Hematopoietic multipotent progenitor cell treated with erythropoietin and hydrocortisone succinate and interleukin-3 and kit ligand, for 15 days (in vitro differentiated cells): ENCODE measurements around the gene THAP10.

Experiments
- DNase-seq: peaks from one replicate; pipeline ENCODE4 v3.0.0-alpha.2; 2015; ENCODE audit warnings: low spot score

THAP10 gene

DNA sequence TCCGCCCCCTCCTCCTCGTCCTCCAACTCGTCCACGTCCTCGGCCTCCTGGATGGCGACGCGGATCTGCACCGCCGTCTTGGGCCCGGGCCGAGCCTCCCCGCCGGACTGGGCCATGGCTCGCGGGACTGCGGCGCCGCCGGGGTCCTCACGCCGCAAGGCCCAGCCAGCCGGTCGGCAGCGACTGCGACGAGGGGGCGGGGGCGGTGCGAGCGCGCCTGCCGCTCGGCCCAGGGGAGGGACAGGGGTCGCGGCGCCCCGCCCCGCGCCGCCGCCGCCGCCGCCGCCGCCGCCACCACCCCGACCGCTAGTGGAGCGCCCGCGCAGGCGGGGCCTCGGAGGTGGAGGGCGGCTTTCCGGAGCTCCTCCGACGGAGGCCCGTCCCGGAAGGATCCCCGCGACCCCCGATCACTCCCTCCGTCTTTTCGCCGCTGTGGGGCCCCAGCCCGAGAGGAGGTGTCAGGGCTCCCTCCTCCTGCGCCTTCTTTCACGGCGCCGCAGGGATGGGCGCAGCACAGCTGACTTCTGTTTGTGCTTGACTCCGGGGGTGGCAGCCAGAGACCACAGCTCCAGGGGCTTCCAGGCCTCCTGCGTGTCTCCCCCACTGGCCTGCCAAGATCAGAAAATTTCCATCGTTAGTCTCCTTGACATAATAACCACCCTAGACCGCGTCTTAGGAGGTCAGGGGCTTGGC, 38.1 kb downstream of the THAP10 start, which contains the start of gene LARP6:
LARP6 (minus strand) TSS at position 185 of the 693 bp plus-strand sequence; CDS start at position 116, 69 bp downstream.
- no peak for DNase-seq

DNA sequence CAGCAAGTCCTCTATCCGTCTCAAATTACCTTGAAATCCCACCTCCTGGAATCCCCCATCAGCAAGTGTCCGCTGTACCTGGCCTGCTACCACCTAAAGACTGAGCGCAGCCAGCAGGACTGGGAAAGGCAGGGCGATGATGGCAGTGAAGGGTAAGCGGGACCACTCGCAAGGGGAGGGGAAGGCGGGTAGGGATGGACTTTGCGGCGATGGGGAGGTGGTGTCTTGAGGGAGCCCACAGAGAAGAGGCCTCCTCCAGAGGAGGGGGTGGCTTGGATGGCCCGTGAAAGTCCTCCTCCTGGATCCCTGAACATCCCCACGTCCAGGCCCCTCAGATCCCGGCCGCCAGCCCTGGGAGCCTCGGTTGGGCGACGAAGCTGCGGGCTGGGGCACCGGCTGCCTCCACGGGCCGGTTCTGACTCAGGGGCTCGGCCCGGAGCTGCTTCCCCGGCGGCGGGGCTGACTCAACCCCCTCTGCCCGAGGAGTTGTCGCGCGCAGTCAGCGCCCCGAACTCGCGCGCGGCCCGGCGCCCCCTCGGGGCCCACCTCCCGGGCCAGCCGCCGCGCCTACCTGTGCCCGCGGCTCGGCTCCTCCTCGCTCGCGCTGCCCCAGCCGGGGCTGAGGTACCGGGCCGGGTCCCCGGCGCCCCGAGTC, 38.8 kb downstream of the THAP10 start:
- DNase-seq: no peak

DNA sequence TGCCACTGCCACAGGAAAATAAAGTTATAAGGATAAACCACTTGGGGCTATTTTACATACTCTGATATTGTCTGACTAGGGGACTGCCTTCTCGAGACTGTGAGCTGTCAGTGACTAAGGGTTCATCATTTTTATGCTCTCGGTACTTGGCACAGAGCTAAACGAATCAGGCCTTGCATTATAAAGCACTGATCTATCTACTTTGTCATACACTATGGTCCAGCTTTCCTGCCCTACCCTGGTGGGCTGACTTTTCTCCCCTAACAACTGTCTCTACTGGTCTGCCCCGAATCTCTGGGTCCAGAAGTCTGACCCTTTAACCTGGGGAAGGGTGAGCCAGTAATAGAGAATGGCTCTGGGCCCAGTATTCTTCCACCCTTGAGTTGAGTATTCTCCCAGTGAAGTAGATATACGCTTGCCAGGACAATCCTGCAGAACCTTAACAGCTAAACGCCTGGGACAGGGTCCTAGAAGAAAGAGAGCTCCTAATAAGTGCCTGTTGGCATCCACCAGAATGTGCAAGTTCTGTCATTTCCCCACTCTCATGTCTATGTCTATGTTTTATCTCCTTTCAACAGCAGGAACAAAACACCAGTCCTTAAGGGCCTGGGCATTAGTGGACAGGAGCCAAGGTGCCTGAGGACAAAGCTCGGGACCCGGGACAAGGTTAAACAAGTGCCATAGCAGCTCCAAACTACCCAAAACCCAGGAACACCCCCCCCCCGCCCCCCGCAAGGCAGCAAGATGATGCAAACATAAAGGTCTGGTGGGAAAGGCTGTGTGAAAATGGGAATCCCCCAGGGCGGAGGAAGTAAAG, 39.5 kb downstream of the THAP10 start:
- DNase-seq: no peak

DNA sequence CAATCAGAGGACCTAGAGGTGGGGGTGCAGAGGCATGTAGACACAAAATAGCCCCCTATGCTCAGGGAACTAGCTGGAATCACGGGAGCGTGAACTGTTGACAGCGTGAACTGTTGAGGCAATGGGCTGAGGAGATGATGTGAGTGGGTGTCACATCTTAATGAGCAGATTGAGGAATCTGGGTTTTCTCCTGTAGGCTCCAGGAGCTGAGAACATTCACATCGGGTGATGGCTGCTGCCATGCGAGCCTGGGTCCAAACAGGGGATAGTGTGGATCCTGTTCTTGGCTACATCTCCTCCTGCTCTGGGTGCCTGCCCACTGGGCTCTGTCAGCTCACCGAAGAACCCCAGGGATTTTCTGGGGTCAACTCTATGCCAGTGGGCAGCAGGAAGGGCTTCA, 40.3 kb downstream of the THAP10 start:
- DNase-seq: no peak

DNA sequence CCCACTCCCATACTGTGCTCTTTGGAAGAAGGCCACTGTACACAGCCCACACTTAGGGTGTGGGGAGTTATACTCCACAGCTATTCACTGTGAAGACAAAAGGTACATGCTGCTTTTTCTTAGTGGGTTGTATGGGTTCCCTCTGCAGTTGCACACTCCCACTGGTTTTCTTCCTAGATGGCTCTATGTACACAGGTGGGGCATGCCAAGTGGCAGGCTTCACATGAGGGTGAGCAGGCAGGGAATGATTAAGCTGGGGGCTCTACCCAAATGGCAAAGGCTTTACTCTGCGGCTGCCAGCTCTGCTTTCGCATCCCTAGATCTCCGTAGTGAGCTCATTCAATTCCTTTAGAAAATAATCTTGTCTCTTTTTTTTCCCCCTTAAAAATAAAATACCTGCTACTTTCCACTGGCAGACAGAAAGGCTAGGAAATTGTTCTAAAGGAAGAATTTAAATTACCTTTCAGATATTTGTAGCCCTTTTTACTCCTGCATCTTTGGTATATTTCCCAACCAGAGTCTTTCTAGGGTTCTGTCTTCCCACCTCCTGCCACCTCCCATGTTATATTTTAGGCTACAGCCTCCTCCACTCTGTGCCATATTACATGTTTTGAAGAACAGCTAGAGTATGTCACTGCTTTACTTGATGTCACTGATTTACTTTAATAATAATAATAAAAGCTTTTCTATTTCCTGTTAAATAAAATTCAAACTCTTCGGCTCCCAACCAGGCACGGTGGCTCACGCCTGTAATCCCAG, 46.5 kb downstream of the THAP10 start:
- DNase-seq: no peak

DNA sequence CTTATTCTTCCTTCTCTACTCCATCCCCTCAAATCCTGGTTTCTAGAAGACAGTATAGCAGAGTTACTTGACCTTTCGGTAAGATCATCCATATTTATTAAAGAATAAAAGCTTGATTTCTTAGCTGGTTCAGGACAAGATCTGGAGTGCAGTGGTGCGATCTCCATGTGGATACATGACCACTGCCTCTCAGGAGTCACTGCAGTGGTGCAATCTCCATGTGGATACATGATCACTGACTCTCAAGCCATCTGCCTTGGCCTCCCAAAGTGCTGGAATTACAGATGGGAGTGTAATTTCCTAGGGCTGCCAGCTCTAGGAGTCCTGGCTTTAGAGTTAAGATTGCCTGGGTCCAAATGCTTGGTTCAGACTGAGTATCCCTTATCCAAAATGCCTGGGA, 54.8 kb downstream of the THAP10 start:
- no peak for DNase-seq

DNA sequence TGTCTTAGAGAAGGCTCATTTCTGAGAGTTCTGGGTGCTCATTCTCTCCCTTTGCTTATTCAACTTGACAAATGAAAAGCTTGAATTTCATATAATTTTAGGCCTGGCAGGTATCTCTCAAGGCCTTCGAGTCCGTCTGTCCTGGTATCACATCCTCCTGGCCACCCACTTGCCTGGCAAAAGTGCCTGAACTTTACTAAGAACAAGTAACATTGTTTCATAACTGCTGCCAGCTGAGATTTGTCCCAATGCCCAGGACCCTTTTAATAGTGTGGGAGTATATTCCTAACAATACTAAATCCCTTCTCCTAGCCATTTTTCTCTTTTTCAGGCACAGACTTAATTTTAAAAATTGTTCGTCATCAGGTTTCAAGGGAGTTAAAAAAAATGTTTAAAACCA, 56.4 kb downstream of the THAP10 start:
- DNase-seq: no peak

DNA sequence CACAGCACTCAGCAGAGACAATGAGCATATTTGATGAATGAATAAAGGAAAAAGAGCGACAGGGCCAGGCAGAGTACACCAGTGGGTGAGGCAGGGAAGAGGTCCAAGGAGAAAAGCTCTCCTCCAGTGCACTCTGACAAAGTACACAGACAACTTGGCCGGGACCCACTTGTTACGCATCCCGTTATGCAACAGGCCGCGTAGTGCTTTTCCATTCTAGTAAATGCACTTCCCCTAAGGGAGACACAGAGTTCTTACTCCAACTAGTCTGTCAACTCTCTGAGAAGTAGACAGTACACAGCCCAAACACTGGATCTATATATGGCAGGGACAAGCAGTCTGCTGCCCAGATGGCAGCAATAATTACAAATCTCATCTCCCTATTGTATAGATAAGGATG, 56.8 kb downstream of the THAP10 start:
- DNase-seq: no peak

DNA sequence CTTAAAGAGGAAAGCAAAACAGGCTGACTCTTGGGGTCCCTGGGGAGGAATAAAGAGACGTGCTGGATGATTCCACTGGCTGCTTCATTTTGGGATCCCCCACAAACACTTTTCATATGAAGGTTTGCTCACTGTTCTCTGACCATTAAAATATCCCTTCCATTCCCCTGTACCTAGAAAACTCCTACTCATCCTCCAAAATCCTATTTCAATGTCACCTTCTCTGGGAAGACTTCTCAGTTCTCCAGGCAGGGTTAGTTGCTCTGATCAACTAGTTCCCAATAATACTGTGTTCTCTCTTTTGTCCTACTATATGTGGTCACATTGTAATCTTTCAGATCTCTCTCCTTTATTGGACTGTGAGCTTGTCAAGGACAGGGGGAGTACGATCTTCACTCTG, 57.2 kb downstream of the THAP10 start:
- no peak for DNase-seq

DNA sequence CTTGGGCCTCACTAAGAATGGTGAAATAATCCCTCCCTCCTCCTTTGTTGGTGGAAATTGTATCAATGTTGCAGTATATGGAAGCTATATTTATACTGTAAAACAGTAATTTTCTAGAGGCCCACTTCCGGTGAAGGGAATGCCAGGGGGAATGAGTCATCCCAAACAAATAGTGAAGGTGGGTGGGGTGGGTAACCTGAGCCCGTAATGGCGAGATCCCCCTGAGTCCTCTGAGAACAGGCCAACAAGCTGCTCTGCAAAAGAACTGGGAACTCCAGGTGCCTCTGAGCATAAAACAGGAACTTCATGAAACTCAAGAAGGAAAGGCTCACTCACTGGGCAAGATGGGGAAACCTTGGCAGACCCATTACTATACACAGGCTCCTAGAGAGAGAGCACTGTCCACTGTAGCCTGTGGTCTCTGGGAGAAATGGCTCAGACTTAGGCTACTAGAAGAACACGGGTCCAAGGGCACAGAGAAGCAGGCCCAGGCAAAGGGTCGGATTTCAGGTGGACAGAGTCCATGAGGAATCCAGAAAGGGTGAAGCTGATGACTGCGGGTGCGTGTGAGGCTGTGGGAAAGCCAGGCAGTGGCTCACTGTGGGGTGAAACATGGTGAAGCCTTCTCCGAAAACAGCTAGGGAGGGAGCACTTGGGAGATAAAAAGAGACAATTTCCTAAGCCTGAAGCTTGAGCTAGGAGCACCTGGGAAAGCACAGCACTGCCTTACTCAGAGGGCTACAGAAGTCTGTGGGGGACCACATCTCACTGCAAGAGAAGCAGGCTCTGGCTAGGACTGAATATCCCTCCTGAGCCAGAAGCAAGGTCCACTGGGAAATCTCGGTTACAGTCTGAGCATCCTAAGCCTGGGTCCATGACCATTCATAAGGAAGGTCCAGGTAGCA, 58.1 kb downstream of the THAP10 start:
- no peak for DNase-seq

DNA sequence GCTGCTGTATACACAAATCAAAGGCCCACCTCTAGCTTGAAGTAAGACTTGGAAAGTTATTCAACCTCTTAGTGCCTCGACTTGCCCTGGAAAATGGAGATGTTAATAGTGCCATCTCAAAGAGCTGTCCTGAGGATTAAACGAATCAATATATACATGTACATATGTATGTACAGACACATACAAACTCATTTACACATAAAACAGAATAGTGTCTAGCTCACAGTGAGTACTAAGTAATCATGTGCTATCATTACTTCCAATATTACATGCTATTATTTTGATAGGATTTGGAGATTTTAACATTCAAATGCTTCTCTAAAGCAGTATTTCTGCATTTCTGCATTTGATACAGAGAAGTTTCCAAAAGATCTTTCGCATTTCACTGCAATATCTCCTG, 58.8 kb downstream of the THAP10 start:
- DNase-seq: no peak

DNA sequence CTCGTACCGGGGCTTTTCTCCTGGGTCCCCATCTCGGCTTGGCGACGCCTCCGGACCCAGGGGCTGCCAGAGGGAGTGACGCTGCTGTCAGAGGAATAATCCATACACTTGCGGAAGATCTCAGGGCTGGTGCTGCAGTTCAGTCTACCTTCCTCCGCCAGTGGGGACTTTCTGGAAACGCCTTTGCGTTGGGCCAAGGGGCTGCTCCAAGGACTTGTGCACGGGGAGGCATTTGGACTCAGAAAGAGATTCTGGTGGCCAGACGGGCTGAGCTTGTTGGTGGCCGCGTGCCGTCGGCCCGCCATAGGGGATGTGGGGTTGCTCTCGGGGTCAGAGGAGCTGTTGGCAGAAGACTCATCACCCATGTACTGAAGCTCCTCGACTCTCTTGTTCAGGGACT, 60.1 kb downstream of the THAP10 start:
- no peak for DNase-seq
